ENCODE data around the gene NDOR1. TPM values are rescaled to one million over a fixed set of nuclear protein-coding genes. Genes with fewer than 3 reads are reported as not detected.

The NDOR1 gene
- total RNA-seq (2022; extraction: Qiagen RNA extraction), result 11.5 to 17.4 TPM (median 15.7 TPM) in 5 replicates

GRCh38 chr9:137205126-137206069, at the start of gene NDOR1, which contains the start of gene TMEM203:
NDOR1 (plus strand) TSS chr9:137205700; CDS start chr9:137205778, 78 bp downstream.
TMEM203 (minus strand) TSS chr9:137205648; CDS start chr9:137205414, 234 bp downstream.

GRCh38 chr9:137169896-137170358, 35.6 kb upstream of the NDOR1 start, which contains the start of gene LRRC26:
LRRC26 (minus strand) TSS chr9:137170051; CDS start chr9:137169943, 108 bp downstream.

GRCh38 chr9:137188490-137189296, 16.8 kb upstream of the NDOR1 start, which contains the start of the genes ANAPC2 and SSNA1:
ANAPC2 (minus strand) TSS chr9:137188560; CDS start chr9:137188532, 28 bp downstream.
SSNA1 (plus strand) TSS chr9:137188676; CDS start chr9:137188727, 51 bp downstream.

GRCh38 chr9:137200311-137201204, 4.9 kb upstream of the NDOR1 start, which contains the start of gene TPRN:
TPRN (minus strand) TSS chr9:137200741; CDS start chr9:137200711, 30 bp downstream.

GRCh38 chr9:137222190-137223077, 16.9 kb downstream of the NDOR1 start, which contains the start of gene RNF208:
RNF208 (minus strand) TSS chr9:137222240; CDS start chr9:137221212, 1,028 bp downstream.

GRCh38 chr9:137224830-137225694, 19.6 kb downstream of the NDOR1 start, which contains the start of gene CYSRT1:
CYSRT1 (plus strand) TSS chr9:137225174; CDS start chr9:137225622, 448 bp downstream.

GRCh38 chr9:137227054-137227852, 21.8 kb downstream of the NDOR1 start, which contains the start of gene RNF224:
RNF224 (plus strand) TSS chr9:137227502; CDS start chr9:137228336, 834 bp downstream.

GRCh38 chr9:137230705-137231371, 25.3 kb downstream of the NDOR1 start, which contains the start of gene SLC34A3:
SLC34A3 (plus strand) TSS chr9:137230901; CDS start chr9:137231703, 802 bp downstream.

GRCh38 chr9:137240841-137241489, 35.5 kb downstream of the NDOR1 start, which contains the start of gene TUBB4B:
TUBB4B (plus strand) TSS chr9:137241287; CDS start chr9:137241361, 74 bp downstream.

GRCh38 chr9:137251194-137251461, 45.6 kb downstream of the NDOR1 start, which contains the start of gene STPG3:
STPG3 (plus strand) TSS chr9:137251286; CDS start chr9:137251287, 1 bp downstream.

GRCh38 chr9:137254624-137255447, 49.3 kb downstream of the NDOR1 start, which contains the start of gene NELFB:
NELFB (plus strand) TSS chr9:137255327.

Other genes with a start within 250 kb of the NDOR1 start
- gene PTGDS, start 228.2 kb upstream of the NDOR1 start, total RNA-seq (2022; extraction: Qiagen RNA extraction), result 0.47 to 1.4 TPM (median 0.62 TPM) in 5 replicates
- 0.07 to 0.24 TPM (median 0.18 TPM) in 5 replicates for gene LCNL1, start 222.7 kb upstream of the NDOR1 start, total RNA-seq (2022; extraction: Qiagen RNA extraction)
- 42.6 to 85.1 TPM (median 74.1 TPM) in 5 replicates for gene PAXX, start 213.3 kb upstream of the NDOR1 start, total RNA-seq (2022; extraction: Qiagen RNA extraction)
- gene CLIC3, start 209.1 kb upstream of the NDOR1 start, total RNA-seq (2022; extraction: Qiagen RNA extraction), result 3.2 to 7.2 TPM (median 5.6 TPM) in 5 replicates
- 19.1 to 28.9 TPM (median 24.6 TPM) in 5 replicates for gene ABCA2, start 177.5 kb upstream of the NDOR1 start, total RNA-seq (2022; extraction: Qiagen RNA extraction)
- 0.06 to 0.07 TPM (median 0.06 TPM) in 4 of 5 replicates, not detected in the other for gene FUT7, start 173.6 kb upstream of the NDOR1 start, total RNA-seq (2022; extraction: Qiagen RNA extraction)
- gene NPDC1, start 159.5 kb upstream of the NDOR1 start, total RNA-seq (2022; extraction: Qiagen RNA extraction), result 37.5 to 92.6 TPM (median 80.3 TPM) in 5 replicates
- 2.9 to 6.2 TPM (median 5.7 TPM) in 5 replicates for gene ENTPD2, start 151.6 kb upstream of the NDOR1 start, total RNA-seq (2022; extraction: Qiagen RNA extraction)
- 14.8 to 26.1 TPM (median 23.7 TPM) in 5 replicates for gene SAPCD2, start 135.1 kb upstream of the NDOR1 start, total RNA-seq (2022; extraction: Qiagen RNA extraction)
- gene UAP1L1, start 128.2 kb upstream of the NDOR1 start, total RNA-seq (2022; extraction: Qiagen RNA extraction), result 8.9 to 14.8 TPM (median 10.9 TPM) in 5 replicates
- gene MAN1B1, start 118.7 kb upstream of the NDOR1 start, total RNA-seq (2022; extraction: Qiagen RNA extraction), result 44.5 to 54.0 TPM (median 52.2 TPM) in 5 replicates
- gene DPP7, start 91.0 kb upstream of the NDOR1 start, total RNA-seq (2022; extraction: Qiagen RNA extraction), result 66.9 to 123 TPM (median 112 TPM) in 5 replicates
- 0.11 to 0.91 TPM (median 0.63 TPM) in 5 replicates for gene GRIN1, start 66.5 kb upstream of the NDOR1 start, total RNA-seq (2022; extraction: Qiagen RNA extraction)
- gene LRRC26, start 35.6 kb upstream of the NDOR1 start, total RNA-seq (2022; extraction: Qiagen RNA extraction), result 0.39 to 1.9 TPM (median 1.2 TPM) in 5 replicates
- not detected in 5 replicates for gene TMEM210, start 33.6 kb upstream of the NDOR1 start, total RNA-seq (2022; extraction: Qiagen RNA extraction)
- 21.8 to 36.5 TPM (median 33.4 TPM) in 5 replicates for gene ANAPC2, start 17.1 kb upstream of the NDOR1 start, total RNA-seq (2022; extraction: Qiagen RNA extraction)
- 98.0 to 157 TPM (median 144 TPM) in 5 replicates for gene SSNA1, start 17.0 kb upstream of the NDOR1 start, total RNA-seq (2022; extraction: Qiagen RNA extraction)
- gene TPRN, start 5.0 kb upstream of the NDOR1 start, total RNA-seq (2022; extraction: Qiagen RNA extraction), result 8.2 to 12.3 TPM (median 11.7 TPM) in 5 replicates
- gene TMEM203, start 52 bp upstream of the NDOR1 start, total RNA-seq (2022; extraction: Qiagen RNA extraction), result 35.4 to 47.2 TPM (median 45.3 TPM) in 5 replicates
- gene RNF208, start 16.5 kb downstream of the NDOR1 start, total RNA-seq (2022; extraction: Qiagen RNA extraction), result 0.91 to 2.8 TPM (median 2.1 TPM) in 5 replicates
- gene CYSRT1, start 19.5 kb downstream of the NDOR1 start, total RNA-seq (2022; extraction: Qiagen RNA extraction), result 3.0 to 5.0 TPM (median 5.0 TPM) in 5 replicates
- gene RNF224, start 21.8 kb downstream of the NDOR1 start, total RNA-seq (2022; extraction: Qiagen RNA extraction), result 0.12 to 0.38 TPM (median 0.25 TPM) in 5 replicates
- 0.03 to 0.15 TPM (median 0.10 TPM) in 4 of 5 replicates, not detected in the other for gene SLC34A3, start 25.2 kb downstream of the NDOR1 start, total RNA-seq (2022; extraction: Qiagen RNA extraction)
- 633 to 818 TPM (median 765 TPM) in 5 replicates for gene TUBB4B, start 35.6 kb downstream of the NDOR1 start, total RNA-seq (2022; extraction: Qiagen RNA extraction)
- not detected in 5 replicates for gene STPG3, start 45.6 kb downstream of the NDOR1 start, total RNA-seq (2022; extraction: Qiagen RNA extraction)
- gene NELFB, start 49.6 kb downstream of the NDOR1 start, total RNA-seq (2022; extraction: Qiagen RNA extraction), result 46.9 to 62.8 TPM (median 58.2 TPM) in 5 replicates
- gene TOR4A, start 72.0 kb downstream of the NDOR1 start, total RNA-seq (2022; extraction: Qiagen RNA extraction), result 18.3 to 26.4 TPM (median 25.4 TPM) in 5 replicates
- gene NRARP, start 96.6 kb downstream of the NDOR1 start, total RNA-seq (2022; extraction: Qiagen RNA extraction), result 2.1 to 4.1 TPM (median 3.6 TPM) in 5 replicates
- 4.8 to 6.5 TPM (median 5.7 TPM) in 5 replicates for gene EXD3, start 217.5 kb downstream of the NDOR1 start, total RNA-seq (2022; extraction: Qiagen RNA extraction)
- gene NOXA1, start 217.7 kb downstream of the NDOR1 start, total RNA-seq (2022; extraction: Qiagen RNA extraction), result 0.71 to 1.8 TPM (median 1.6 TPM) in 5 replicates
- 0.07 to 0.24 TPM (median 0.19 TPM) in 5 replicates for gene ENTPD8, start 235.7 kb downstream of the NDOR1 start, total RNA-seq (2022; extraction: Qiagen RNA extraction)

All from A549 treated with AZD2906 at 1 μM for 4 hours (cell line).